ENCODE measurements around the gene ASH1L. TPM values are rescaled to one million over a fixed set of nuclear protein-coding genes. Genes with fewer than 3 reads are reported as not detected.
"Not testable (repeated sequence)": the region's sequence is repeated elsewhere in the genome, so short reads cannot be mapped to it uniquely, and the experiment has no call there.

ASH1L gene
- total RNA-seq, 1 experiment from 2014 or later: 30.5 TPM

DNA sequence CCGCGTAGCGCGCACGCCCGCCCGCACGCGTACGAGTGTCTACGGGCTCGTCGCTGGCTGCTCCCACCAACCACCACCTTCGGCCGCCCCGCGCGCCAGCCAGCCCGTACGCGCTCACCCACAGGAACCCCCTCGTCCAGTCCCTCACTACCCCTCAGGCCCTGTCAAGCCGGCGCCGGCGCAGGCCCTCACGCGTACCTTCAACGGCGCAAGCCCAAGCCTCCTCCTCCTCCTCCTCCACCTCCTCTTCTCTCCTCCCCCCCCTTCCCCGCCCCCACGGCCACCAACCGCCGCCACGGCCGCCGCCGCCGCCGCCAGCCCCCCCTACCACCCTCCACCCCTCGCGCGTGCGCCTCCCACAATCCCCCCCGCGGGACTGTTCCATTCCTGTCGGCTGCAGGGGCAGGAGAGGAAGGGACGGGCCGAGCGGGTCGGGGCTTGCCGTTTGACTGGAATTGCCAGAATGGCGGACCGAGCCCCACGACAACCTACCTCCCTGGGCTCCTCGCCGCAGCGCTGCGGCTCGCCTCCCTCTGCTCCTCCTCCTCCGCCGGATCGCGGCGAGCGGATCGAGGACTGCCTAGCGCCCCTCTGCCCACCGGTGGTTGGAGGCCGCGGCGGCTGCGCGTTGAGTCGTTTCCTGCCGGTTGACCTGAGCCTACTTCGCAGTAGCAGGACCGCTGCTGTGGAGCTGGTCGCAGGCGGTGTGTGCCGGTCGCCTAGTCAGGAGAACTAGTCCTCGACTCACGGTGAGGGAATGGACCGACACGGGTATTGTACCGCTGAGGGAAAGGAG is at the start of gene ASH1L (continued):
- TF ChIP-seq, protein P1, sequence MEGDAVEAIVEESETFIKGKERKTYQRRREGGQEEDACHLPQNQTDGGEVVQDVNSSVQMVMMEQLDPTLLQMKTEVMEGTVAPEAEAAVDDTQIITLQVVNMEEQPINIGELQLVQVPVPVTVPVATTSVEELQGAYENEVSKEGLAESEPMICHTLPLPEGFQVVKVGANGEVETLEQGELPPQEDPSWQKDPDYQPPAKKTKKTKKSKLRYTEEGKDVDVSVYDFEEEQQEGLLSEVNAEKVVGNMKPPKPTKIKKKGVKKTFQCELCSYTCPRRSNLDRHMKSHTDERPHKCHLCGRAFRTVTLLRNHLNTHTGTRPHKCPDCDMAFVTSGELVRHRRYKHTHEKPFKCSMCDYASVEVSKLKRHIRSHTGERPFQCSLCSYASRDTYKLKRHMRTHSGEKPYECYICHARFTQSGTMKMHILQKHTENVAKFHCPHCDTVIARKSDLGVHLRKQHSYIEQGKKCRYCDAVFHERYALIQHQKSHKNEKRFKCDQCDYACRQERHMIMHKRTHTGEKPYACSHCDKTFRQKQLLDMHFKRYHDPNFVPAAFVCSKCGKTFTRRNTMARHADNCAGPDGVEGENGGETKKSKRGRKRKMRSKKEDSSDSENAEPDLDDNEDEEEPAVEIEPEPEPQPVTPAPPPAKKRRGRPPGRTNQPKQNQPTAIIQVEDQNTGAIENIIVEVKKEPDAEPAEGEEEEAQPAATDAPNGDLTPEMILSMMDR (IDR thresholded peaks at IDR 0.05 in 2 of 3, conservative IDR thresholded peaks at IDR 0.05 in 1 of 3; ENCODE audit: borderline replicate concordance in 1 of 3, insufficient read depth in 1 of 3, low read depth in 2 of 3, low read length in 2 of 3): no peak
- peak; percentile 27; the same call in 1 of the 2 replicates for TF ChIP-seq ZFX (IDR thresholded peaks at IDR 0.05)
- TF ChIP-seq ELF1 (IDR thresholded peaks at IDR 0.05; ENCODE audit: borderline replicate concordance, low read depth): no peak; the same call in 1 of the 2 replicates
- TF ChIP-seq TCF7L2 (IDR thresholded peaks at IDR 0.05; ENCODE audit: borderline replicate concordance, extremely low read depth, insufficient read depth, insufficient read length): peak; percentile 33
- TF ChIP-seq EZH2 (IDR thresholded peaks at IDR 0.05): no peak
- no peak; the same call in none of the 2 replicates for TF ChIP-seq JUND (IDR thresholded peaks at IDR 0.05)

DNA sequence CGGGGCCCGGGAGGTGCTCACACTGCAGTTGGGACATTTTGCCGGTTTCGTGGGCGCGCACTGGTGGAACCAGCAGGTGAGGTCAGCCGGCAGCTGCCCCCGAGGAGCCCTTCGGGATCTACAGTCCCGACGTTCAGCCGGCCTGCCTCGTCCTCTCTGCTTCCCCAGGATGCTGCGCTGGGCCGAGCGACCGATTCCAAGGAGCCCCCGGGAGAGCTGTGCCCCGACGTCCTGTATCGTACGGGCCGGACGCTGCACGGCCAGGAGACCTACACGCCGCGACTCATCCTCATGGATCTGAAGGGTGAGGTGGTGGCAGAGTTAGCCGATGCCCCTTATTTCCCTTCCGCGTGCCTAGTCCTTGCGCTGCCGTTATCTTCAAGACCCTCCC is 47.6 kb upstream of the ASH1L start:
- intact Hi-C loops (cut with micrococcal nuclease); H3K4me1 ChIP-seq (ENCODE audit: control insufficient read depth in 1 of 2, insufficient read depth in 2 of 2, low read length in 2 of 2); H3K9me3 ChIP-seq (ENCODE audit: control insufficient read depth in 1 of 2, insufficient read depth in 1 of 2, low read depth in 1 of 2, low read length in 2 of 2); H3K79me2 ChIP-seq (ENCODE audit: insufficient read depth, low read length); H3K27me3 ChIP-seq (ENCODE audit: insufficient read depth, low read length); H2AFZ ChIP-seq (ENCODE audit: low read depth, low read length, poor library complexity, severe bottlenecking); H4K20me1 ChIP-seq (ENCODE audit: insufficient read depth); H3K9me2 ChIP-seq (ENCODE audit: insufficient read depth); BruUV-seq (replicated peaks); H3K27ac ChIP-seq (ENCODE audit: low read depth, low read length); RAD21 ChIA-PET (ENCODE audit: low non-redundant PET in 1 of 2, low total read pairs in 2 of 2, uncharacterized antibody in 2 of 2, unreplicated experiment in 2 of 2); DNase-seq (ENCODE audit: low read depth, low spot score); H3K36me3 ChIP-seq (ENCODE audit: control insufficient read depth in 1 of 2, insufficient read depth in 2 of 2, low read length in 2 of 2); POLR2A ChIA-PET: not testable (repeated sequence)
- peak; percentile 47 for ATAC-seq
- peak overlapping the region; percentile 47; the same call in 1 of the 2 replicates for H3K4me2 ChIP-seq (ENCODE audit: low read length)
- H3K9ac ChIP-seq (ENCODE audit: low read length): peak overlapping the region; percentile 57
- H3K4me3 ChIP-seq (replicated peaks in 1 of 2; ENCODE audit: low read depth in 1 of 2, low read length in 2 of 2): peak overlapping the region; percentile 49 to 63
- CTCF ChIA-PET: interaction anchor here (0.6 kb wide), 1 partner anchor 15 kb away, joined by 3 read pairs; no protein-coding TSS in a partner anchor

All from HCT116 (cell line).